ENCODE data around the gene RAD50. TPM values are rescaled to one million over a fixed set of nuclear protein-coding genes. Genes with fewer than 3 reads are reported as not detected.

RAD50 gene
- total and polyA plus RNA-seq, 10 of the 15 experiments (the other 5 are each of a cell fraction or from before 2014, with no cell fraction given) = 12.8 to 68.6 (median 47.0) TPM

DNA sequence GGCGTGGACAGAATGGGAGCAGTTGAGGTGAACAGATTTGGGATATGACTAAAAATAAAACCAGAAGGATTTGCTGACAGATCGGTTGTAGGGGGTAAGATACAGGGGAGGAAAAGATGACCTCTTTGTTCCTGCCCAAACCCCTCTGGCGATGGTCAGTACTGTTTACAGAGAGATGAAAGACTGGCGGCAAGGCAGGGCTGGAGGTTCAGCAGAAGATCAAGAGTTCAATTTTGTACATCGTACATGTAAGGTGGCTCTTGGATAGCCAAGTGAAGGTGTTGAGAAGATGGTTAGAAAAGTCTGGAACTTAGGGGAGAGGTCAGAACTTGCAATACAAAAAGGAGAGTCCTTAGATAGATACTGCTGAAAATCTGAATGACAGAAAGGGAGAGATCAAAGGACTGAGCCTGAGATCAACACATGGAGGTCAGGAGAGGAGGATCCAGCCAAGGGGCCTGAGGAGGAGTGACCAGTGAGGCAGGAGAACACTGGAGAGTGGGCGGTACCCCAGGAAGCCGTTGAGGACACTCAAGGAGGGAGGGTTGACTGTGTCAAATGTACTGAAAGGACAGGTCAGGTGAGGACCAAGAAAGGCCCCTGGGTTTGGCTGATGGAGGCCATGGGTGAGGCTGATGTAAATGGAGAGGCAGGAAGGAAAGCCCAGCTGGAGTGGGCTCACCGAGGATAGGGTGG, 124.2 kb downstream of the RAD50 start (continued):
- TF ChIP-seq, protein P1, sequence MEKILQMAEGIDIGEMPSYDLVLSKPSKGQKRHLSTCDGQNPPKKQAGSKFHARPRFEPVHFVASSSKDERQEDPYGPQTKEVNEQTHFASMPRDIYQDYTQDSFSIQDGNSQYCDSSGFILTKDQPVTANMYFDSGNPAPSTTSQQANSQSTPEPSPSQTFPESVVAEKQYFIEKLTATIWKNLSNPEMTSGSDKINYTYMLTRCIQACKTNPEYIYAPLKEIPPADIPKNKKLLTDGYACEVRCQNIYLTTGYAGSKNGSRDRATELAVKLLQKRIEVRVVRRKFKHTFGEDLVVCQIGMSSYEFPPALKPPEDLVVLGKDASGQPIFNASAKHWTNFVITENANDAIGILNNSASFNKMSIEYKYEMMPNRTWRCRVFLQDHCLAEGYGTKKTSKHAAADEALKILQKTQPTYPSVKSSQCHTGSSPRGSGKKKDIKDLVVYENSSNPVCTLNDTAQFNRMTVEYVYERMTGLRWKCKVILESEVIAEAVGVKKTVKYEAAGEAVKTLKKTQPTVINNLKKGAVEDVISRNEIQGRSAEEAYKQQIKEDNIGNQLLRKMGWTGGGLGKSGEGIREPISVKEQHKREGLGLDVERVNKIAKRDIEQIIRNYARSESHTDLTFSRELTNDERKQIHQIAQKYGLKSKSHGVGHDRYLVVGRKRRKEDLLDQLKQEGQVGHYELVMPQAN (conservative IDR thresholded peaks at IDR 0.05) = no peak

- POLR2A ChIA-PET = interaction anchor here (0.9 kb wide), 1 partner anchor 9 kb away, joined by 3 read pairs; no protein-coding TSS in a partner anchor
- CTCF ChIA-PET = interaction anchor here (0.7 to 1.3 kb wide), 3 partner anchors 12 to 138 kb away, joined by 3 read pairs; no protein-coding TSS in a partner anchor
Observed at GRCh38 chr5:132681476-132681831, 124.7 kb downstream of the RAD50 start.

More at GRCh38 chr5:132681476-132681831, 124.7 kb downstream of the RAD50 start:
- Histone ChIP-seq H3K4me3 (no peak overlapping the region), H3K4me1 (ENCODE audit: control insufficient read depth, insufficient read depth, low read length) (no peaks in the 10 kb centered on the region), H2AFZ (ENCODE audit: control insufficient read depth, low read depth, low read length) (no peak overlapping the region), H3K4me2 (ENCODE audit: control insufficient read depth, insufficient read depth) (no peak overlapping the region), H3K27ac (ENCODE audit: control insufficient read depth, insufficient read depth) (no peak overlapping the region), H3K79me2 (ENCODE audit: control insufficient read depth, insufficient read depth, low read length) (no peaks in the 10 kb centered on the region), H4K20me1 (ENCODE audit: control insufficient read depth, insufficient read depth) (no peaks in the 10 kb centered on the region), H3K9me3 (replicated peaks; ENCODE audit: control insufficient read depth, insufficient read depth, low read length) (no peaks in the 10 kb centered on the region), H3K36me3 (ENCODE audit: control insufficient read depth in 2 of 2, insufficient read depth in 2 of 2, low read length in 1 of 2) (no peaks in the 10 kb centered on the region), H3K9ac (ENCODE audit: control insufficient read depth, insufficient read depth, low read length) (no peak overlapping the region), H3K27me3 (replicated peaks in 1 of 2; ENCODE audit: control insufficient read depth in 2 of 2, insufficient read depth in 2 of 2, low read length in 1 of 2) (no peaks in the 10 kb centered on the region)
- FAIRE-seq (peak; percentile 13), DNase-seq (ENCODE audit: low read depth, low spot score) (no peak), ATAC-seq (no peak)
- SMC1A ChIA-PET (ENCODE audit: uncharacterized antibody, unreplicated experiment) = interaction anchor here (0.7 to 1.6 kb wide), 3 partner anchors 27 to 52 kb away, joined by 3 to 5 read pairs (median 3); no protein-coding TSS in a partner anchor
- WGBS (ENCODE audit: insufficient coverage, insufficient replicate concordance, low lambda C conversion rate, missing lambda C conversion rate) = 46% methylated on average over 2 of the region's 2 CpGs
- RAD21 ChIA-PET (ENCODE audit: unreplicated experiment) = interaction anchor here (1.5 kb wide), 1 partner anchor 70 kb away, joined by 4 read pairs; no protein-coding TSS in a partner anchor
- BruUV-seq (replicated peaks) = no TSS peak
- in situ Hi-C loops (cut with MboI) = no loop called here
- intact Hi-C loops (cut with micrococcal nuclease; ENCODE audit: unreplicated experiment) = no loop called here
- TF ChIP-seq CBFB (IDR thresholded peaks at IDR 0.05; ENCODE audit: low read depth) (no peak), EZH2 (IDR thresholded peaks at IDR 0.05; ENCODE audit: borderline replicate concordance, control insufficient read depth, low read depth, low read length) (no peak), KDM1A (IDR thresholded peaks at IDR 0.05; ENCODE audit: borderline replicate concordance) (no peak), SIN3A (IDR thresholded peaks at IDR 0.05; ENCODE audit: low read depth, low read length) (no peak), SP1 (IDR thresholded peaks at IDR 0.05; ENCODE audit: low read depth, low read length) (no peak), IRF3 (IDR thresholded peaks at IDR 0.05) (no peak), SMARCA5 (IDR thresholded peaks at IDR 0.05) (no peak), MYC (IDR thresholded peaks at IDR 0.05; ENCODE audit: insufficient read depth, insufficient read length, insufficient replicate concordance, low read length, severe bottlenecking) (no peak), TCF12 (IDR thresholded peaks at IDR 0.05; ENCODE audit: low read depth, low read length) (no peak), TCF7 (IDR thresholded peaks at IDR 0.05; ENCODE audit: borderline replicate concordance) (no peak), SKIL (IDR thresholded peaks at IDR 0.05; ENCODE audit: low read depth, poor library complexity, severe bottlenecking) (no peak), POLR2A (IDR thresholded peaks at IDR 0.05; ENCODE audit: low read depth, low read length) (no peak)
- TF ChIP-seq, protein P2, sequence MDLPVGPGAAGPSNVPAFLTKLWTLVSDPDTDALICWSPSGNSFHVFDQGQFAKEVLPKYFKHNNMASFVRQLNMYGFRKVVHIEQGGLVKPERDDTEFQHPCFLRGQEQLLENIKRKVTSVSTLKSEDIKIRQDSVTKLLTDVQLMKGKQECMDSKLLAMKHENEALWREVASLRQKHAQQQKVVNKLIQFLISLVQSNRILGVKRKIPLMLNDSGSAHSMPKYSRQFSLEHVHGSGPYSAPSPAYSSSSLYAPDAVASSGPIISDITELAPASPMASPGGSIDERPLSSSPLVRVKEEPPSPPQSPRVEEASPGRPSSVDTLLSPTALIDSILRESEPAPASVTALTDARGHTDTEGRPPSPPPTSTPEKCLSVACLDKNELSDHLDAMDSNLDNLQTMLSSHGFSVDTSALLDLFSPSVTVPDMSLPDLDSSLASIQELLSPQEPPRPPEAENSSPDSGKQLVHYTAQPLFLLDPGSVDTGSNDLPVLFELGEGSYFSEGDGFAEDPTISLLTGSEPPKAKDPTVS (IDR thresholded peaks at IDR 0.05; ENCODE audit: low read depth, low read length) = no peak

Measured in GM12878 (cell line).